NCI-H82 (cell line): ENCODE results near the gene PRSS22.

ENCODE experiments used
- DNase-seq: peaks from one replicate; lab custom pipeline; 2025; lab: John Stamatoyannopoulos, UW

PRSS22 gene

GRCh38 chr16:2816751-2817339 is 41.1 kb downstream of the PRSS22 start, which contains the start of gene PRSS21:
Gene PRSS21 (plus strand): TSS chr16:2817237. CDS start chr16:2817269, 32 bp downstream.
- DNase-seq, result peak; percentile 81

DNA sequence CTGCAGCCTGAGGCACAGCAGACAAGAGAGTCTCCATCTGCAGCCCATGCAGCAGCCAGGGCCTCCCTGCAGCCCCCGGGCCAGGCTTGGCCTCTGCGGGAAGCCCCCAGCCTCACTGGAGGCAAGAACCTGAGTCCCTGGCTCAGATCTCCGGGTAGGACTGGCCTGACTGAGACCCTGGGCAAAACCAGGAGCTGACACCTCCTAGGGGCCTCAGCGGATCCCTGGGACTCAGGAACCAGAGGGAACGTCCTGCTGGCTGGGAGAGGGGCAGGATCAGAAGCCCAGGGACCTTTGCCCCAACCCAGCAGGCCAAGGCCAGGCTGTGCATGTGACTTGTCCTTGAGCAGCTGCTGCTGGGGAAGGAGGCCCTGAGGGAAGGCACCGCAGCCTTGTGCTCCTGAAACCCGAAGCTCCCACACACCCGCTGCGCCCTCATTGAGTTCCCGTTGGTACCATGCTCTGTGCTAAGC is 42.6 kb downstream of the PRSS22 start:
- no peak for DNase-seq

DNA sequence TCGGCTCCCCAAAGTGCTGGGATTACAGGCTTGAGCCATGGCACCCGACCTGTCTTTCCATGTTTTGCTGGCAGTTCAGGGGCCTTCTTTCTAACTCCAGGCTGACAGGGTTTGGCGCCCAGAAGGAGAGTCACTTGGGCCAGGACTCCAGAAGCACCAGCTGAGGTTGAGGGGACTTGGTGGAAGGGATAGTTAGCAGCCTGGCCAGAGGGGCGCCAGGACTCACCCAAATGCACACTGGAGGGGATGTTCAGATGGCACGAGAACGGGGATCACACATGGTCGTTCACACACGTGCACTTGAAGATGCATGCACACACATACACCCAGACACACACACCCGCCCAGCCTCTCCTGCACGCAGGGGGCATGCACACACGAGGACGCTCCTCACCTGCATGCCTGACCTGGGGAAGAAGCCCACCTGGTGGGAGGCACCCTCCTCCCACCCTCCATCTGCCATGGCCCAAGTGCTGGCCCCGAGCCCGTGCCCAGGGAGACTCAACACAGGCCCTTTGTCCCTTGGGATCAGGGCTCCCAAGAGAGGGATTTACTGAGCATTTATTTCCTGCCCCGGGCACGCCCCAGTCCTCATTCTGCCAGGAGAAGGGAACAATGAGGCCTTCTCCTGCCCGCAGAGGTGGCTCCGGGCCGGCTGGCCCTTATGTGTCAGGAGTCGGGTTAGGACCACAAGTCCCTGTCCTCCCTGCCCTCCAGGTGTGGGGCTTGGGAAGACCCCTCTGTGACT is 43.2 kb downstream of the PRSS22 start:
- no peak for DNase-seq

- DNase-seq, result no peak
Measured at GRCh38 chr16:2813771-2814221, 44.2 kb downstream of the PRSS22 start.

DNA sequence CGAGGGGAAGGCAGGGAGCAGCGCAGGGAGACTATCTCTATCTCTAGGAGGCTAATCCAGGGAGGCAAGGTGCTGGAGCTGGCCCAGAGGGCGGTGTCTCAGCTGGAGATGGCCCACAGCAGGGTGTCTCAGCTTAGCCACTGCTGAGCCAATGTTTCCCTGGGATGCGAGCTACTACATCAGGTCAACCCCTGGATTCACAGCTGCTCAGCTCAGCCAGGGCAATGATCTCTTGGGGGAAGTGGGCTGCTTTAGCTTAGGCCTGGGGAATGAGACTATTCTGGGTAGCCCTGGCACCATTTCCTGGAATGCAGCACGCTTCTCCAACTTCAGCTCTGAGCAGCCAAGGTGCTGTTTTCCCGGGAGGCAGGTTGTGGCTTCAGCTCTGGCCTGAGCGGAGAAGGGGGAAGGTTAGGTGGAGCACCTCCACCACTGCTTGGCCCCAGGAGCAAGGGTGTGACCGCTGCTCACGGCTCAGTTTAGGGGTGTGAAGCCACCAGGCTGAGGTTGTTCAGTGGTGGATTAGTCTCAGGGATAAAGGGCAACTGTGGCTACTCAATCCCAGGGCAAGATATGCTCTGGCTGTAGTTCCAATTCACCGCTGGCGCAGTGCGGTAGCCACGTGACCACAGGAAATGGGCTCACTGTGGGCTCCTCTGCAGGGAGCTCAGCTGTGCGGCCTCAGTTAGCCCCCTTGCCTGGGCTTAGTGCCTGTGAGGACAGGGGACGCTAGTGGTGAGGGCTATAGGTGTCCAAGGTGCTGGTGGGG is 46.1 kb downstream of the PRSS22 start:
- peak; percentile 40 for DNase-seq

GRCh38 chr16:2810651-2811050 is 47.3 kb downstream of the PRSS22 start:
- DNase-seq, result no peak

DNA sequence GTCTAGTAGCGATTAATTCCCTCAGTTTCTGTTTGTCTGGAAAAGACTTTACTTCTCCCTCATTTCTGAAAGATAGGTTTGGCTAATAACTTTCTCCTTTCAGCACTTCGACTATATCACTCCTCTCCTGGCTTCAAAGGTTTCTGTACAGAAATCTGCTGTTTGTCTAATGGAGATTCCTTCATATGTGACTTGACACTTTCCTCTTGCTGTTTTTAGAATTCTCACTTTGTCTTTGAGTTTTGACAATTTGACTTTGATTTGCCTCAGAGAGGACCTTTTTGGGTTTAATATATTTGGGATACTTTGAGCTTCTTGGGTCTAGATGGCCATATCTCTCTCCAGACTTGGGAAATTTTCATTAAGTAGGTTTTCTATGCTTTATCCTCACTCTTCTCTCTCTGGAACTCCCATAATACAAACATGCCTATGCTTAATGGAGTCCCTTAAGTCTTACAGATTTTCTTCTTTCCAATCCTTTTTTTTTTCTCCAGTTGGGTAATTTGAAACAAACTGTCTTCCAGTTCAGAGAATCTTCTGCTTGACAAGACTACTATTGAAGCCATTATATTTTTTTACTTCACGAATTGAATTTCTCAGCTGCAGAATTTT is 48.7 kb downstream of the PRSS22 start:
- no peak for DNase-seq

GRCh38 chr16:2808181-2808580 is 49.8 kb downstream of the PRSS22 start:
- DNase-seq, result no peak

DNA sequence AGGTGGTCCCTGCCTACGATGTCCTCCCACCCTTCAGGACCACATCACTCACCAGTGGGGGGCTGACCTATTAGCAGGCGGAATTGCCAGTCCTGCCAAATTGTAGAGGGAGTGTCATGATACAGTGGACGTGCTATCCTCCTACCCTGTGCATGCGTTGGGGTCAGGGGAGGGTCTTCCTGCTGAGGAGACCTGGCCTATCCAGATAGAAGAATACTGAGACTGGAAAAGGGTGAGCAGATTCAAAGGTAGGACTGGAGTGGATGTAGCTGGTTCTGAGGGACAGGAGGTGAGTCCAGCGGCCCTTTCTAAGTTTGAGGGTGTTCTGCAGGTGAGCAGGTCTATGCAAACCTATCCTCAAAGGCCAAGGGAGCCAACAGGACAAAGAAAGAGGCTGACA is 51.7 kb downstream of the PRSS22 start:
- DNase-seq, result no peak

DNA sequence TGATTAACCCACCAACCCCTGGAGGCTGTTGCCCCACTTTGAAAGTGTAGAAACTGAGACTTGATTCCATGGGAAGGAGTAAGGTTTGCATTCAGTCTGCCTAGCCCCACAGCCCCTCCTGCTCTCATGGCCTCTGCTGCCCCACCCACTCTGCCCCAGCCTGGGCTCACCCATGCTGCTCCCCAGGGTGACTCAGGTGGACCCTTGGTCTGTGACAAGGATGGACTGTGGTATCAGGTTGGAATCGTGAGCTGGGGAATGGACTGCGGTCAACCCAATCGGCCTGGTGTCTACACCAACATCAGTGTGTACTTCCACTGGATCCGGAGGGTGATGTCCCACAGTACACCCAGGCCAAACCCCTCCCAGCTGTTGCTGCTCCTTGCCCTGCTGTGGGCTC is 53.2 kb downstream of the PRSS22 start:
- DNase-seq, result no peak

DNA sequence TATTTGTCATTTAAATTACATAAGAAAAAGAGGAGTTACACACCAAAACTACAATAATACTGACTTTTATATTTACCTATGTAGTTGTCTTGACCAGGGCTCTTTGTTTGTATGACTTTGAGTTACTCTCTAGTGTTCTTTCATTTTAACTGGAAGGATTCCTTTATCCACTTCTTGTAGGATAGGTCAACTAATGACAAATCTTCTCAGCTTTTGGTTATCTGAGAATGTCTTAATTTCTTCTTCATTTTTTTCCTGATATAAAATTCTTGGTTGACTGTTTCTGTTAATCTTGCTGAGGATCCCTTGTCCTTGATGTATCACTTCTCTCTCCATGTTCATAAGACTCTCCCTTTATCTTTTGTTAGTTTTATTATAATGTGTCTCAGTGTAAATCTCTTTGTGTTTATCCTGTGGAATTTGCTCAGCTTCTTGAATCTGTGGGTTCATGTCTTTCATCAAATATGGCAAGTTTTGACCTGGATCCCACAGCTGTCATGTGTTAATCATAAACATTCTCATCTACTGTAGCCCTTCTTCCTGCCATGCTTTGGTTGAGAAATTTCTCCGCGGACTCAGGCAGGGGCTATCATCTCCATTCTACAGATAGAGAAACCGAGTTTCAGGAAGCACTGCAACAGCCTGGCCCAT is 54.3 kb downstream of the PRSS22 start:
- no peak for DNase-seq
